22Rv1 (cell line): Measurements from ENCODE around the gene ATP8B4.

Source experiments
- H3K27ac ChIP-seq: fragments of 450-650 bp; 2 replicates; pipeline ENCODE4 v1.5.1; 2017
- CTCF ChIP-seq: fragments of 450-650 bp; IDR thresholded peaks from 2 replicates; pipeline ENCODE4 v1.5.1; 2017; ENCODE audit warnings: mild to moderate bottlenecking
- ZFX ChIP-seq: fragments of 450-650 bp; IDR thresholded peaks from 2 replicates; pipeline ENCODE4 v1.6.1; 2017; ENCODE audit warnings: antibody characterized with exemption, borderline replicate concordance

ATP8B4 gene

GRCh38 chr15:50127255-50127777, 8.3 kb upstream of the ATP8B4 start:
- TF ChIP-seq CTCF (no peak), ZFX (no peak)

GRCh38 chr15:50126072-50126471, 7.0 kb upstream of the ATP8B4 start:
- TF ChIP-seq ZFX: no peak
- H3K27ac ChIP-seq: no peak overlapping the region

More at GRCh38 chr15:50127255-50127777, 8.3 kb upstream of the ATP8B4 start:
- H3K27ac ChIP-seq: no peak overlapping the region

- TF ChIP-seq CTCF (no peak), ZFX (no peak)
- H3K27ac ChIP-seq: no peak overlapping the region
Observed at GRCh38 chr15:50124631-50125030, 5.6 kb upstream of the ATP8B4 start.

GRCh38 chr15:50123861-50124557, 5.0 kb upstream of the ATP8B4 start:
- no peak overlapping the region for H3K27ac ChIP-seq
- TF ChIP-seq ZFX (no peak), CTCF (no peak)

- no peak for TF ChIP-seq CTCF
- no peak for TF ChIP-seq ZFX
- H3K27ac ChIP-seq: no peak overlapping the region
Observed at GRCh38 chr15:50120729-50121128, 1.7 kb upstream of the ATP8B4 start.

GRCh38 chr15:50117431-50118027, 1.5 kb downstream of the ATP8B4 start:
- H3K27ac ChIP-seq: no peak overlapping the region
- TF ChIP-seq ZFX (no peak), CTCF (no peak)

GRCh38 chr15:50116477-50116876, 2.6 kb downstream of the ATP8B4 start:
- H3K27ac ChIP-seq: no peak overlapping the region
- no peak for TF ChIP-seq ZFX
- TF ChIP-seq CTCF: peak; percentile 38
